IMR-90 (cell line): ENCODE results near the gene FNDC3B. TPM values are rescaled to one million over a fixed set of nuclear protein-coding genes. Genes with fewer than 3 reads are reported as not detected.

Experiments
- ATAC-seq: fragments of 200-7000 bp; cut with Tn5 transposase; 2 replicates; pipeline ENCODE4 v1.9.1; 2020; ENCODE audit warnings: low read depth, mild to moderate bottlenecking, moderate library complexity
- BruUV-seq: library from RNA; stranded (reverse); fragments of 400-500 nt; replicated peaks from 2 replicates; lab custom pipeline; 2021; lab: Mats Ljungman, UMichigan
- CTCF ChIA-PET: fragments of 300-600 bp; formaldehyde crosslinking; extraction: SDS; loops from one replicate; lab custom pipeline; 2021; ENCODE audit warnings: antibody characterized with exemption; lab: Yijun Ruan, JAX
- POLR2A ChIA-PET: fragments of 300-600 bp; sonication (Branson Sonifier 250); formaldehyde crosslinking; loops from one replicate; lab custom pipeline; 2022; ENCODE audit warnings: antibody characterized with exemption; ENCODE audit not compliant: unreplicated experiment; lab: Charles Lee
- DNase-seq: peaks from one replicate; pipeline ENCODE4 v3.0.0; 2013
- H2AFZ ChIP-seq: replicated peaks from 2 replicates; pipeline ENCODE3; 2013; ENCODE audit warnings: low read length, mild to moderate bottlenecking; ENCODE audit not compliant: poor library complexity
- H2AK5ac ChIP-seq: 2 replicates; pipeline ENCODE4 v1.6.1; 2013; ENCODE audit warnings: low read depth, low read length, inconsistent platforms
- H2AK9ac ChIP-seq: replicated peaks from 2 replicates; pipeline ENCODE3; 2013; ENCODE audit warnings: mild to moderate bottlenecking, low read depth, low read length, moderate library complexity; ENCODE audit not compliant: poor library complexity
- H2BK120ac ChIP-seq: 2 replicates; pipeline ENCODE4 v1.6.1; 2013; ENCODE audit warnings: low read depth, low read length, inconsistent platforms
- H2BK15ac ChIP-seq: 3 replicates; pipeline ENCODE4 v1.6.1; 2013; ENCODE audit warnings: low read depth, low read length, inconsistent platforms
- H2BK20ac ChIP-seq: 2 replicates; pipeline ENCODE4 v1.6.1; 2013; ENCODE audit warnings: low read depth, mild to moderate bottlenecking, inconsistent platforms, low read length, moderate library complexity
- H2BK5ac ChIP-seq: 2 replicates; pipeline ENCODE4 v1.6.1; 2013; ENCODE audit warnings: mild to moderate bottlenecking, low read depth, low read length, inconsistent platforms; ENCODE audit not compliant: poor library complexity, severe bottlenecking
- H3K14ac ChIP-seq: replicated peaks from 2 replicates; pipeline ENCODE4 v1.6.1; 2013; ENCODE audit warnings: low read depth, low read length, inconsistent platforms
- H3K18ac ChIP-seq: 2 replicates; pipeline ENCODE4 v1.6.1; 2013; ENCODE audit warnings: low read depth, low read length, control low read depth
- H3K23ac ChIP-seq: 2 replicates; pipeline ENCODE4 v1.6.1; 2013; ENCODE audit warnings: low read depth, low read length, inconsistent platforms
- H3K27ac ChIP-seq: 2 replicates; pipeline ENCODE4 v1.5.1; 2013; ENCODE audit warnings: mild to moderate bottlenecking, control low read depth, low read length; ENCODE audit not compliant: insufficient read depth
- H3K27me3 ChIP-seq: 2 replicates; pipeline ENCODE4 v1.6.1; 2013; ENCODE audit warnings: low read length; ENCODE audit not compliant: control insufficient read depth, insufficient read depth
- H3K36me3 ChIP-seq: 2 replicates; pipeline ENCODE4 v1.6.1; 2013; ENCODE audit warnings: low read length, mixed read lengths; ENCODE audit not compliant: control insufficient read depth, insufficient read depth
- H3K4ac ChIP-seq: 2 replicates; pipeline ENCODE4 v1.6.1; 2013; ENCODE audit warnings: low read depth, low read length, inconsistent platforms
- H3K4me1 ChIP-seq: 2 replicates; pipeline ENCODE4 v1.6.1; 2013; ENCODE audit warnings: low read length, mixed read lengths; ENCODE audit not compliant: control insufficient read depth, insufficient read depth
- H3K4me2 ChIP-seq: 2 replicates; pipeline ENCODE4 v1.6.1; 2013; ENCODE audit warnings: low read depth, mild to moderate bottlenecking, control low read depth, low read length, moderate library complexity
- H3K4me3 ChIP-seq: 2 replicates; pipeline ENCODE4 v1.5.1; 2013; ENCODE audit warnings: low read depth, mild to moderate bottlenecking, control low read depth, low read length, moderate library complexity; ENCODE audit not compliant: insufficient read depth
- H3K56ac ChIP-seq: 2 replicates; pipeline ENCODE4 v1.6.1; 2013; ENCODE audit warnings: low read length, inconsistent platforms; ENCODE audit not compliant: insufficient read depth; ENCODE audit errors: extremely low read depth
- H3K79me1 ChIP-seq, 2 experiments: 2 replicates each; pipeline ENCODE4 v1.6.1; 2013; ENCODE audit warnings: low read length in 2 of 2, inconsistent platforms in 1 of 2, low read depth in 1 of 2
- H3K9ac ChIP-seq: 2 replicates; pipeline ENCODE4 v1.6.1; 2013; ENCODE audit warnings: low read depth, low read length, control low read depth
- H3K9me1 ChIP-seq: 2 replicates; pipeline ENCODE4 v1.6.1; 2013; ENCODE audit warnings: low read length, inconsistent platforms; ENCODE audit not compliant: insufficient read depth
- H3K9me3 ChIP-seq: 2 replicates; pipeline ENCODE4 v1.6.1; 2013; ENCODE audit warnings: low read length; ENCODE audit not compliant: control insufficient read depth, insufficient read depth
- H4K20me1 ChIP-seq: 2 replicates; pipeline ENCODE4 v1.6.1; 2013; ENCODE audit warnings: low read length, inconsistent platforms; ENCODE audit not compliant: insufficient read depth
- H4K5ac ChIP-seq: 2 replicates; pipeline ENCODE4 v1.6.1; 2013; ENCODE audit warnings: mild to moderate bottlenecking, low read depth, low read length, control low read depth
- H4K8ac ChIP-seq, 2 experiments: 2 replicates each; pipeline ENCODE4 v1.6.1; 2013; ENCODE audit warnings: low read depth in 2 of 2, low read length in 2 of 2, control low read depth in 1 of 2, inconsistent platforms in 1 of 2
- H4K91ac ChIP-seq: 2 replicates; pipeline ENCODE4 v1.6.1; 2013; ENCODE audit warnings: low read depth, low read length, inconsistent platforms; ENCODE audit not compliant: insufficient read depth
- BHLHE40 ChIP-seq: fragments of 150-350 bp; IDR thresholded peaks from 2 replicates; pipeline ENCODE4 v1.6.1; 2016; ENCODE audit warnings: mild to moderate bottlenecking, low read depth, low read length
- CEBPB ChIP-seq: IDR thresholded peaks from 2 replicates; pipeline ENCODE4 v1.6.1; 2012; ENCODE audit warnings: low read depth, low read length, improper control_type of control experiment
- CHD1 ChIP-seq: IDR thresholded peaks from 2 replicates; pipeline ENCODE4 v1.6.1; 2012; ENCODE audit warnings: low read depth, low read length, improper control_type of control experiment
- CTCF ChIP-seq: conservative IDR thresholded peaks from 2 replicates; pipeline ENCODE4 v1.5.1; 2012; ENCODE audit warnings: mild to moderate bottlenecking, low read depth, low read length, improper control_type of control experiment
- ELK1 ChIP-seq: fragments of 150-350 bp; IDR thresholded peaks from 2 replicates; pipeline ENCODE4 v1.6.1; 2016; ENCODE audit warnings: low read depth, mild to moderate bottlenecking, low read length, moderate library complexity, borderline replicate concordance
- FOS ChIP-seq: fragments of 150-350 bp; IDR thresholded peaks from 2 replicates; pipeline ENCODE4 v1.6.1; 2016; ENCODE audit warnings: low read depth, low read length
- MAFK ChIP-seq: IDR thresholded peaks from 2 replicates; pipeline ENCODE4 v1.6.1; 2012; ENCODE audit warnings: low read depth, low read length, improper control_type of control experiment
- MAZ ChIP-seq: IDR thresholded peaks from 2 replicates; pipeline ENCODE4 v1.6.1; 2012; ENCODE audit warnings: low read depth, mild to moderate bottlenecking, low read length, improper control_type of control experiment, moderate library complexity, borderline replicate concordance
- MXI1 ChIP-seq: IDR thresholded peaks from 2 replicates; pipeline ENCODE4 v1.6.1; 2012; ENCODE audit warnings: low read depth, mild to moderate bottlenecking, low read length, moderate library complexity, borderline replicate concordance
- NFE2L2 ChIP-seq: fragments of 150-350 bp; IDR thresholded peaks from 2 replicates; pipeline ENCODE4 v1.6.1; 2016; ENCODE audit warnings: low read depth, mild to moderate bottlenecking, low read length
- POLR2A ChIP-seq: IDR thresholded peaks from 2 replicates; pipeline ENCODE4 v1.6.1; 2012; ENCODE audit warnings: mild to moderate bottlenecking, low read depth, low read length
- RCOR1 ChIP-seq: IDR thresholded peaks from 2 replicates; pipeline ENCODE4 v1.6.1; 2012; ENCODE audit warnings: mild to moderate bottlenecking, low read length, improper control_type of control experiment; ENCODE audit not compliant: insufficient replicate concordance
- RFX5 ChIP-seq: IDR thresholded peaks from 2 replicates; pipeline ENCODE4 v1.8.0; 2012; ENCODE audit warnings: low read depth, mild to moderate bottlenecking, low read length, moderate library complexity
- SMC3 ChIP-seq: fragments of 150-350 bp; IDR thresholded peaks from 2 replicates; pipeline ENCODE4 v1.6.1; 2016; ENCODE audit warnings: low read depth, mild to moderate bottlenecking, antibody characterized with exemption, low read length, moderate library complexity
- WGBS, 2 experiments: methylation state at CpG; one replicate each; pipeline versions ENCODE4 v1.1.5 to v1.1.7; 2013; ENCODE audit warnings: missing lambda C conversion rate in 2 of 2; ENCODE audit not compliant: insufficient read length in 1 of 2; ENCODE audit errors: extremely low coverage in 2 of 2; 5-methylcytosine and 5-hydroxymethylcytosine counted together
- dilution Hi-C: fragments of 300-500 bp; cut with HindIII; formaldehyde crosslinking; loops from one replicate; pipeline ENCODE4 v1.14.3; 2018; ENCODE audit warnings: low sequenced_read_pairs; ENCODE audit not compliant: unreplicated experiment
- in situ Hi-C: fragments of 300-500 bp; cut with MboI; formaldehyde crosslinking; loops from 3 replicates; pipeline ENCODE4 v1.14.3; 2019; ENCODE audit warnings: low sequenced_read_pairs, inconsistent platforms, mixed read lengths
- intact Hi-C: fragments of 100-400 bp; cut with micrococcal nuclease; formaldehyde crosslinking; loops from 2 replicates; pipeline ENCODE4 v1.10.0; 2022
- polyA plus RNA-seq, 3 experiments: library from polyadenylated mRNA; depleted of rRNA; stranded (reverse); fragments of >200 nt; gene quantifications; 2 replicates each; pipeline ENCODE4 v1.2.3, GENCODE V29; 2012; ENCODE audit warnings: low replicate concordance in 1 of 3
- total RNA-seq: library from RNA; depleted of rRNA; stranded (reverse); fragments of >200 nt; gene quantifications from 2 replicates; pipeline ENCODE4 v1.2.3, GENCODE V29; 2012
- TF ChIP-seq, protein P1 (sequence below): fragments of 150-350 bp; IDR thresholded peaks from 2 replicates; pipeline ENCODE4 v1.6.1; 2017; ENCODE audit warnings: mild to moderate bottlenecking, antibody characterized with exemption, low read length, low read depth

Gene FNDC3B
- total and polyA plus RNA-seq, 2 of the 4 experiments (the other 2 are of a cell fraction), result 23.9 to 150 TPM

GRCh38 chr3:172082269-172082668 lies 42.9 kb downstream of the FNDC3B start:
- Histone ChIP-seq H4K91ac (no peak overlapping the region), H3K4me2 (0 out of 2 replicates have a peak overlapping the region, but pooled peaks have one; percentile 2), H2BK120ac (no peak overlapping the region), H3K36me3 (peaks cover 10% of the 10 kb centered on the region), H3K9ac (no peak overlapping the region), H2AK5ac (no peak overlapping the region), H4K20me1 (peaks cover 91% of the 10 kb centered on the region), H4K5ac (no peak overlapping the region), H2BK20ac (no peak overlapping the region), H3K18ac (no peak overlapping the region), H3K23ac (peak overlapping the region; percentile 17; the same call in 1 of the 2 replicates), H2AFZ (no peak overlapping the region), H3K14ac (no peak overlapping the region; the same call in 1 of the 2 replicates), H2BK15ac (no peak overlapping the region), H3K9me1 (peaks cover 19% of the 10 kb centered on the region), H3K27me3 (no peaks in the 10 kb centered on the region), H4K8ac (peak overlapping the region in 1 of 2 experiments; percentile 3; a peak in 1 of 4 replicates), H3K27ac (peak overlapping the region; percentile 44; the same call in 1 of the 2 replicates), H3K4me1 (peaks cover 8% of the 10 kb centered on the region), H2BK5ac (peak overlapping the region; percentile 76), H3K56ac (no peak overlapping the region), H3K79me1 (peaks cover 24 to 85% of the 10 kb centered on the region in 2 experiments), H2AK9ac (no peak overlapping the region), H3K9me3 (no peaks in the 10 kb centered on the region), H3K4me3 (no peak overlapping the region), H3K4ac (0 out of 2 replicates have a peak overlapping the region, but pooled peaks have one; percentile 2)
- ChIA-PET CTCF (interaction anchor here (0.7 to 1.1 kb wide), 3 partner anchors 40 to 244 kb away, joined by 3 read pairs; no protein-coding TSS in a partner anchor), POLR2A (interaction anchor here (0.6 kb wide), 1 partner anchor 23 kb away, joined by 3 read pairs; no protein-coding TSS in a partner anchor)
- DNase-seq, result peak; percentile 95
- no TSS peak for BruUV-seq
- ATAC-seq, result peak; percentile 91
- in situ Hi-C loops (no loop called here), dilution Hi-C loops (no loop called here), intact Hi-C loops (no loop called here)
- no CpG with 5 or more reads among the region's 5 CpGs for WGBS, 2 experiments
- TF ChIP-seq BHLHE40, result 0 out of 2 replicates have a peak, but pooled peaks have one; percentile 13
- TF ChIP-seq SMC3, result 0 out of 2 replicates have a peak, but pooled peaks have one; percentile 10
- TF ChIP-seq CHD1, result no peak
- no peak for TF ChIP-seq CTCF
- TF ChIP-seq, protein P1, sequence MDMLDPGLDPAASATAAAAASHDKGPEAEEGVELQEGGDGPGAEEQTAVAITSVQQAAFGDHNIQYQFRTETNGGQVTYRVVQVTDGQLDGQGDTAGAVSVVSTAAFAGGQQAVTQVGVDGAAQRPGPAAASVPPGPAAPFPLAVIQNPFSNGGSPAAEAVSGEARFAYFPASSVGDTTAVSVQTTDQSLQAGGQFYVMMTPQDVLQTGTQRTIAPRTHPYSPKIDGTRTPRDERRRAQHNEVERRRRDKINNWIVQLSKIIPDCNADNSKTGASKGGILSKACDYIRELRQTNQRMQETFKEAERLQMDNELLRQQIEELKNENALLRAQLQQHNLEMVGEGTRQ, result no peak
- TF ChIP-seq POLR2A, result no peak
- no peak for TF ChIP-seq MAZ
- no peak for TF ChIP-seq RFX5
- no peak for TF ChIP-seq ELK1
- peak; percentile 69 for TF ChIP-seq CEBPB
- TF ChIP-seq RCOR1, result peak; percentile 88
- no peak for TF ChIP-seq NFE2L2
- TF ChIP-seq MXI1, result no peak
- no peak for TF ChIP-seq FOS
- TF ChIP-seq MAFK, result 0 out of 2 replicates have a peak, but pooled peaks have one; percentile 11
